A549 (cell line): ENCODE measurements around the gene TMEM165. TPM values are rescaled to one million over a fixed set of nuclear protein-coding genes. Genes with fewer than 3 reads are reported as not detected.

Source experiments
- ATAC-seq, 2 experiments: fragments of 200-7000 bp in 1 of 2; fragments of >200 bp in 1 of 2; cut with Nextera tagmentation in 1 of 2; cut with Tn5 transposase in 1 of 2; 3 replicates each; pipeline versions ENCODE4 v1.8.0 to v1.9.1; 2018 to 2020; ENCODE audit warnings: mild to moderate bottlenecking in 1 of 2, moderate library complexity in 1 of 2
- CTCF ChIA-PET: fragments of 300-600 bp; sonication (Branson Sonifier 250); formaldehyde crosslinking; extraction: SDS; loops from one replicate; lab custom pipeline; 2021; ENCODE audit warnings: antibody characterized with exemption, inconsistent platforms; lab: Yijun Ruan, JAX
- POLR2A ChIA-PET: fragments of 350-600 bp; formaldehyde crosslinking; extraction: SDS; loops from one replicate; lab custom pipeline; 2021; ENCODE audit warnings: antibody characterized with exemption, inconsistent platforms; lab: Yijun Ruan, JAX
- DNase-seq, 2 experiments: peaks; one replicate each; pipeline versions ENCODE4 v3.0.0 to v3.0.0-alpha.2; 2011 to 2016; ENCODE audit warnings: low read depth in 1 of 2, low spot score in 1 of 2
- FAIRE-seq: peaks from 2 replicates; lab custom pipeline; 2011; peaks lifted over from hg19 to GRCh38; lab: Jason Lieb, UNC
- H3K27ac ChIP-seq, 2 experiments: fragments of >200 bp; sonication (Bioruptor Twin); formaldehyde crosslinking; 3 replicates each; pipeline ENCODE4 v1.5.1; 2016 to 2017
- H3K4me1 ChIP-seq: fragments of >200 bp; sonication (Bioruptor Twin); formaldehyde crosslinking; 3 replicates; pipeline ENCODE4 v1.6.1; 2016
- H3K4me2 ChIP-seq: fragments of >200 bp; sonication (Bioruptor Twin); formaldehyde crosslinking; 3 replicates; pipeline ENCODE4 v1.6.1; 2016
- H3K4me3 ChIP-seq: fragments of >200 bp; sonication (Bioruptor Twin); formaldehyde crosslinking; 3 replicates; pipeline ENCODE4 v1.5.1; 2016
- H3K9me3 ChIP-seq: fragments of >200 bp; sonication (Bioruptor Twin); formaldehyde crosslinking; 3 replicates; pipeline ENCODE4 v1.6.1; 2016
- CBX2 ChIP-seq: fragments of 200-600 bp; sonication (generic); IDR thresholded peaks from 2 replicates; pipeline ENCODE4 v1.6.1; 2016; ENCODE audit warnings: low read depth, mild to moderate bottlenecking, borderline replicate concordance
- CHD2 ChIP-seq: fragments of 150-350 bp; IDR thresholded peaks from 2 replicates; pipeline ENCODE4 v1.6.1; 2014; ENCODE audit warnings: low read length; ENCODE audit not compliant: partially characterized antibody
- CHD4 ChIP-seq: fragments of 200-600 bp; sonication (generic); IDR thresholded peaks from 2 replicates; pipeline ENCODE4 v1.6.1; 2016; ENCODE audit warnings: antibody characterized with exemption, mild to moderate bottlenecking, borderline replicate concordance
- FOXS1 ChIP-seq: fragments of 250-450 bp; sonication (Bioruptor Pico); IDR thresholded peaks from 2 replicates; pipeline ENCODE4 v1.5.0; 2020; ENCODE audit warnings: mild to moderate bottlenecking, moderate library complexity
- HEYL ChIP-seq: fragments of 250-450 bp; sonication (Bioruptor Pico); IDR thresholded peaks from 2 replicates; pipeline ENCODE4 v1.8.0; 2021; ENCODE audit warnings: mild to moderate bottlenecking, moderate library complexity
- JUN ChIP-seq, 2 experiments: fragments of >200 bp; sonication (Bioruptor Twin); formaldehyde crosslinking; IDR thresholded peaks; 2 replicates in 1 of 2; 3 replicates in 1 of 2; pipeline ENCODE4 v1.6.1; 2016 to 2017
- JUNB ChIP-seq: fragments of >200 bp; sonication (Bioruptor Twin); formaldehyde crosslinking; IDR thresholded peaks from 2 replicates; pipeline ENCODE4 v1.6.1; 2016
- KDM1A ChIP-seq: fragments of 200-600 bp; sonication (generic); IDR thresholded peaks from 2 replicates; pipeline ENCODE4 v1.6.1; 2016; ENCODE audit warnings: low read depth, mild to moderate bottlenecking
- MAZ ChIP-seq: fragments of 150-350 bp; IDR thresholded peaks from 2 replicates; pipeline ENCODE4 v1.6.1; 2014; ENCODE audit warnings: antibody characterized with exemption, low read depth, low read length, borderline replicate concordance
- MYC ChIP-seq: IDR thresholded peaks from 2 replicates; pipeline ENCODE4 v1.6.1; 2012; ENCODE audit warnings: mild to moderate bottlenecking, inconsistent platforms, low read length, improper control_type of control experiment, borderline replicate concordance
- NR3C1 ChIP-seq: fragments of >200 bp; sonication (Bioruptor Twin); formaldehyde crosslinking; IDR thresholded peaks from 3 replicates; pipeline ENCODE4 v1.6.1; 2017
- PHF8 ChIP-seq: fragments of 200-600 bp; sonication (generic); IDR thresholded peaks from 2 replicates; pipeline ENCODE4 v1.6.1; 2016; ENCODE audit warnings: low read depth, mild to moderate bottlenecking, antibody characterized with exemption, moderate library complexity, borderline replicate concordance
- POLR2A ChIP-seq: IDR thresholded peaks from 2 replicates; pipeline ENCODE4 v1.6.1; 2012; ENCODE audit warnings: mild to moderate bottlenecking, low read length
- RARB ChIP-seq: fragments of 250-450 bp; sonication (Bioruptor Pico); IDR thresholded peaks from 2 replicates; pipeline ENCODE4 v1.8.0; 2021; ENCODE audit warnings: mild to moderate bottlenecking, moderate library complexity
- RFX5 ChIP-seq: fragments of 450-650 bp; IDR thresholded peaks from 2 replicates; pipeline ENCODE4 v1.7.1; 2014; ENCODE audit warnings: antibody characterized with exemption, mild to moderate bottlenecking, moderate library complexity
- RNF2 ChIP-seq: fragments of 200-600 bp; sonication (generic); IDR thresholded peaks from 2 replicates; pipeline ENCODE4 v1.6.1; 2016; ENCODE audit warnings: low read depth, mild to moderate bottlenecking, antibody characterized with exemption, moderate library complexity, borderline replicate concordance
- SMC3 ChIP-seq: fragments of >200 bp; sonication (Bioruptor Twin); formaldehyde crosslinking; IDR thresholded peaks from 3 replicates; pipeline ENCODE4 v1.6.1; 2018; ENCODE audit warnings: inconsistent platforms
- SREBF2 ChIP-seq: fragments of 450-650 bp; IDR thresholded peaks from 2 replicates; pipeline ENCODE4 v1.6.1; 2014; ENCODE audit warnings: mild to moderate bottlenecking, moderate library complexity
- TFCP2L1 ChIP-seq: fragments of 250-450 bp; sonication (Bioruptor Pico); IDR thresholded peaks from 2 replicates; pipeline ENCODE4 v1.5.0; 2021; ENCODE audit warnings: mild to moderate bottlenecking
- whole genome bisulfite sequencing: methylation state at CpG from one replicate; pipeline ENCODE4 v1.1.6; 2017; ENCODE audit errors: missing lambda C conversion rate; 5-methylcytosine and 5-hydroxymethylcytosine counted together
- polyA plus RNA-seq, 4 experiments: library from polyadenylated mRNA; depleted of rRNA in 3 of 4; stranded (reverse); fragments of >200 nt; fragmentation: RNase III in 1 of 4; extraction: RNeasy Plus Mini Kit Qiagen cat#74134 plus additional on column Dnase treatment in 1 of 4; gene quantifications; 2 replicates in 3 of 4; 3 replicates in 1 of 4; pipeline ENCODE4 v1.2.3, GENCODE V29; 2011 to 2017
- TF ChIP-seq, protein P1 (sequence below): IDR thresholded peaks from 2 replicates; pipeline ENCODE4 v1.6.1; 2012; ENCODE audit warnings: low read depth, borderline replicate concordance
- TF ChIP-seq, protein P2 (sequence below): fragments of 250-450 bp; sonication (Bioruptor Pico); IDR thresholded peaks from 2 replicates; pipeline ENCODE4 v1.5.0; 2021; ENCODE audit warnings: mild to moderate bottlenecking, moderate library complexity, borderline replicate concordance
- TF ChIP-seq, protein P3 (sequence below): fragments of >200 bp; sonication (Bioruptor Twin); formaldehyde crosslinking; IDR thresholded peaks from 3 replicates; pipeline ENCODE4 v1.6.1; 2016
- TF ChIP-seq, protein P4 (sequence below): IDR thresholded peaks from 2 replicates; pipeline ENCODE4 v1.6.1; 2012
- TF ChIP-seq, protein P5 (sequence below): fragments of 250-450 bp; sonication (Bioruptor Pico); IDR thresholded peaks from 2 replicates; pipeline ENCODE4 v1.5.0; 2020; ENCODE audit warnings: low read depth, mild to moderate bottlenecking, moderate library complexity
- TF ChIP-seq, protein P6 (sequence below): fragments of >200 bp; sonication (Bioruptor Twin); formaldehyde crosslinking; IDR thresholded peaks from 3 replicates; pipeline ENCODE4 v1.5.1; 2016

The TMEM165 gene
- polyA plus RNA-seq, 2 of the 4 experiments (the other 2 are of a cell fraction): 52.6 to 83.5 TPM

DNA sequence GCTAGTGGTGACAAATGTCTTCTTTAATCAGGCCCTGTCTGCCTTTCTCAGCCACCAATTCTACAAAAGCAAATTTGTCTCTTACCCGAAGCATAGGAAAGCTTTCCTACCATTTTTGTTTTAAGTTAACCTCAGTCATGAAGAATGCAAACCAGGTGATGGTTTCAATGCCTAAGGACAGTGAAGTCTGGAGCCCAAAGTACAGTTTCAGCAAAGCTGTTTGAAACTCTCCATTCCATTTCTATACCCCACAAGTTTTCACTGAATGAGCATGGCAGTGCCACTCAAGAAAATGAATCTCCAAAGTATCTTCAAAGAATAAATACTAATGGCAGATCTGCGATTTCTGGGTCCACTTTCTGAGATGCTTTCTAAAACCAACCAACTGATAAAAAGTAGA lies 25.8 kb upstream of the TMEM165 start (continued):
- TF ChIP-seq RNF2 (no peak), MAZ (no peak), CHD4 (no peak)
- TF ChIP-seq, protein P1, sequence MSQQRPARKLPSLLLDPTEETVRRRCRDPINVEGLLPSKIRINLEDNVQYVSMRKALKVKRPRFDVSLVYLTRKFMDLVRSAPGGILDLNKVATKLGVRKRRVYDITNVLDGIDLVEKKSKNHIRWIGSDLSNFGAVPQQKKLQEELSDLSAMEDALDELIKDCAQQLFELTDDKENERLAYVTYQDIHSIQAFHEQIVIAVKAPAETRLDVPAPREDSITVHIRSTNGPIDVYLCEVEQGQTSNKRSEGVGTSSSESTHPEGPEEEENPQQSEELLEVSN: no peak

DNA sequence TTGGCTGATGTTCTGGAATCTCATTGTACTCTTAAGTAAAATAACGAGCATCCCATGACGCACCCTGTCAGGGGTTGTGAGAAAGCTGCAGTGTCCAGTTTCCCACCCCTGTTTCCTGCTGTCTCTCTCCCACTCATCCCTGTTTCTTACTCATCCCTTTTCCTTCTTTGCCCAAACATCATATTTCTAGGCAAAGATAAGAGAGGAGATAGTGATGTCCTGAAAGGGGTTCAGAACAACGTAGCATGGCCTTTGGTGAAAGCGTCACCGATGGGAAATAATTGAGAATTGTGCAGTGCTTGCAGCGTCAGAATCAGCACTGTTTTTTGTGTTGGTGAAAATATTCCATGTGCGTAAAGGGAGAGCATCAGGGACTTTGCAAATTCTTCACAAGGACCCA lies 23.5 kb upstream of the TMEM165 start:
- CTCF ChIA-PET: no interaction called here
- H3K4me1 ChIP-seq: no peaks in the 10 kb centered on the region
- H3K9me3 ChIP-seq: no peaks in the 10 kb centered on the region
- POLR2A ChIA-PET: no interaction called here
- FAIRE-seq (no peak), DNase-seq (no peak), ATAC-seq (no peak)
- no peak overlapping the region for H3K27ac ChIP-seq
- no peak overlapping the region for H3K4me2 ChIP-seq
- TF ChIP-seq MAZ (no peak), KDM1A (no peak), CHD4 (no peak), JUNB (no peak), PHF8 (no peak), CBX2 (no peak), RARB (no peak), RNF2 (no peak), RFX5 (no peak), TFCP2L1 (CRISPR knock-in tag) (no peak), CHD2 (no peak), JUN (IDR thresholded peaks at IDR 0.05) (no peak), FOXS1 (CRISPR knock-in tag) (no peak), SMC3 (no peak)
- TF ChIP-seq, protein P2, sequence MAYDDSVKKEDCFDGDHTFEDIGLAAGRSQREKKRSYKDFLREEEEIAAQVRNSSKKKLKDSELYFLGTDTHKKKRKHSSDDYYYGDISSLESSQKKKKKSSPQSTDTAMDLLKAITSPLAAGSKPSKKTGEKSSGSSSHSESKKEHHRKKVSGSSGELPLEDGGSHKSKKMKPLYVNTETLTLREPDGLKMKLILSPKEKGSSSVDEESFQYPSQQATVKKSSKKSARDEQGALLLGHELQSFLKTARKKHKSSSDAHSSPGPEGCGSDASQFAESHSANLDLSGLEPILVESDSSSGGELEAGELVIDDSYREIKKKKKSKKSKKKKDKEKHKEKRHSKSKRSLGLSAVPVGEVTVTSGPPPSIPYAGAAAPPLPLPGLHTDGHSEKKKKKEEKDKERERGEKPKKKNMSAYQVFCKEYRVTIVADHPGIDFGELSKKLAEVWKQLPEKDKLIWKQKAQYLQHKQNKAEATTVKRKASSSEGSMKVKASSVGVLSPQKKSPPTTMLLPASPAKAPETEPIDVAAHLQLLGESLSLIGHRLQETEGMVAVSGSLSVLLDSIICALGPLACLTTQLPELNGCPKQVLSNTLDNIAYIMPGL (CRISPR knock-in tag): no peak
- TF ChIP-seq, protein P3, sequence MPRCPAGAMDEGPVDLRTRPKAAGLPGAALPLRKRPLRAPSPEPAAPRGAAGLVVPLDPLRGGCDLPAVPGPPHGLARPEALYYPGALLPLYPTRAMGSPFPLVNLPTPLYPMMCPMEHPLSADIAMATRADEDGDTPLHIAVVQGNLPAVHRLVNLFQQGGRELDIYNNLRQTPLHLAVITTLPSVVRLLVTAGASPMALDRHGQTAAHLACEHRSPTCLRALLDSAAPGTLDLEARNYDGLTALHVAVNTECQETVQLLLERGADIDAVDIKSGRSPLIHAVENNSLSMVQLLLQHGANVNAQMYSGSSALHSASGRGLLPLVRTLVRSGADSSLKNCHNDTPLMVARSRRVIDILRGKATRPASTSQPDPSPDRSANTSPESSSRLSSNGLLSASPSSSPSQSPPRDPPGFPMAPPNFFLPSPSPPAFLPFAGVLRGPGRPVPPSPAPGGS: no peak
- TF ChIP-seq, protein P4, sequence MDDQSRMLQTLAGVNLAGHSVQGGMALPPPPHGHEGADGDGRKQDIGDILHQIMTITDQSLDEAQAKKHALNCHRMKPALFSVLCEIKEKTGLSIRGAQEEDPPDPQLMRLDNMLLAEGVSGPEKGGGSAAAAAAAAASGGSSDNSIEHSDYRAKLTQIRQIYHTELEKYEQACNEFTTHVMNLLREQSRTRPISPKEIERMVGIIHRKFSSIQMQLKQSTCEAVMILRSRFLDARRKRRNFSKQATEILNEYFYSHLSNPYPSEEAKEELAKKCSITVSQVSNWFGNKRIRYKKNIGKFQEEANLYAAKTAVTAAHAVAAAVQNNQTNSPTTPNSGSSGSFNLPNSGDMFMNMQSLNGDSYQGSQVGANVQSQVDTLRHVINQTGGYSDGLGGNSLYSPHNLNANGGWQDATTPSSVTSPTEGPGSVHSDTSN: no peak
- TF ChIP-seq, protein P5, sequence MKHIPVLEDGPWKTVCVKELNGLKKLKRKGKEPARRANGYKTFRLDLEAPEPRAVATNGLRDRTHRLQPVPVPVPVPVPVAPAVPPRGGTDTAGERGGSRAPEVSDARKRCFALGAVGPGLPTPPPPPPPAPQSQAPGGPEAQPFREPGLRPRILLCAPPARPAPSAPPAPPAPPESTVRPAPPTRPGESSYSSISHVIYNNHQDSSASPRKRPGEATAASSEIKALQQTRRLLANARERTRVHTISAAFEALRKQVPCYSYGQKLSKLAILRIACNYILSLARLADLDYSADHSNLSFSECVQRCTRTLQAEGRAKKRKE (CRISPR knock-in tag): no peak
- WGBS: 90% methylated on average over 7 of the region's 7 CpGs
- H3K4me3 ChIP-seq: no peak overlapping the region

DNA sequence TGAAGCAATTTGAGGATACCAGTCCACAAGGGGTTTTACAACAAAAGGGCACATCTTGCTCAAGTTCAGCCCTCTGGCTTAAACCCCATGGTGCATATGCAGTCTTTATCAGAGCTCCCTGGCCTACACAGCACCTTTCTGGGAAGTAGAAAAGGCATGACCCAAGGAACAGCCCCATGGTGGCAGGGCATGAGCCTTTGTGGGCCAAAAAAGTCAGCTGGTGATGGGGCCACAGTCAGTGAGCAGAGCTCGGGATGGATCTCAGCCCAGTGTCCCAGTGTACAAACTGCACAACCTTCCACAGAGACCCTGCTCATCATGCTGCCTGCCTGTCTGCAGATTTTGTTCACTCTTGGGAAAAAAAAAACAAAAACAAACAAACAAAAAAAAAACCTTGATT lies 22.3 kb upstream of the TMEM165 start:
- Histone ChIP-seq H3K4me3 (no peak overlapping the region), H3K4me2 (no peak overlapping the region), H3K27ac (no peak overlapping the region), H3K4me1 (no peaks in the 10 kb centered on the region), H3K9me3 (no peaks in the 10 kb centered on the region)
- WGBS: 85% methylated on average over 1 of the region's 1 CpG
- ChIA-PET POLR2A (no interaction called here), CTCF (interaction anchor here (1.0 kb wide), 1 partner anchor 63 kb away, joined by 3 read pairs; no protein-coding TSS in a partner anchor)
- FAIRE-seq (no peak), ATAC-seq (no peak), DNase-seq (no peak)
- no peak for TF ChIP-seq MYC
- no peak for TF ChIP-seq HEYL
- no peak for TF ChIP-seq SREBF2
- TF ChIP-seq MAZ: no peak
- TF ChIP-seq POLR2A: no peak
- TF ChIP-seq, protein P6, sequence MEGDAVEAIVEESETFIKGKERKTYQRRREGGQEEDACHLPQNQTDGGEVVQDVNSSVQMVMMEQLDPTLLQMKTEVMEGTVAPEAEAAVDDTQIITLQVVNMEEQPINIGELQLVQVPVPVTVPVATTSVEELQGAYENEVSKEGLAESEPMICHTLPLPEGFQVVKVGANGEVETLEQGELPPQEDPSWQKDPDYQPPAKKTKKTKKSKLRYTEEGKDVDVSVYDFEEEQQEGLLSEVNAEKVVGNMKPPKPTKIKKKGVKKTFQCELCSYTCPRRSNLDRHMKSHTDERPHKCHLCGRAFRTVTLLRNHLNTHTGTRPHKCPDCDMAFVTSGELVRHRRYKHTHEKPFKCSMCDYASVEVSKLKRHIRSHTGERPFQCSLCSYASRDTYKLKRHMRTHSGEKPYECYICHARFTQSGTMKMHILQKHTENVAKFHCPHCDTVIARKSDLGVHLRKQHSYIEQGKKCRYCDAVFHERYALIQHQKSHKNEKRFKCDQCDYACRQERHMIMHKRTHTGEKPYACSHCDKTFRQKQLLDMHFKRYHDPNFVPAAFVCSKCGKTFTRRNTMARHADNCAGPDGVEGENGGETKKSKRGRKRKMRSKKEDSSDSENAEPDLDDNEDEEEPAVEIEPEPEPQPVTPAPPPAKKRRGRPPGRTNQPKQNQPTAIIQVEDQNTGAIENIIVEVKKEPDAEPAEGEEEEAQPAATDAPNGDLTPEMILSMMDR: no peak
- TF ChIP-seq JUN (IDR thresholded peaks at IDR 0.05): no peak
- TF ChIP-seq NR3C1: no peak
